NCI-H82 (cell line): ENCODE results near the gene GAGE13.
"Not testable (repeated sequence)": the region's sequence is repeated elsewhere in the genome, so short reads cannot be mapped to it uniquely, and the experiment has no call there.

Experiments
- DNase-seq: peaks from one replicate; lab custom pipeline; 2025; lab: John Stamatoyannopoulos, UW

The GAGE13 gene

GRCh38 chrX:49331841-49332240 lies 459 bp downstream of the GAGE13 start:
- not testable (repeated sequence) for DNase-seq

- DNase-seq = not testable (repeated sequence)
These were observed 10.1 kb downstream of the GAGE13 start for GRCh38 chrX:49341449-49341848.

GRCh38 chrX:49344496-49345175 lies 13.3 kb downstream of the GAGE13 start:
- DNase-seq = not testable (repeated sequence)

DNA sequence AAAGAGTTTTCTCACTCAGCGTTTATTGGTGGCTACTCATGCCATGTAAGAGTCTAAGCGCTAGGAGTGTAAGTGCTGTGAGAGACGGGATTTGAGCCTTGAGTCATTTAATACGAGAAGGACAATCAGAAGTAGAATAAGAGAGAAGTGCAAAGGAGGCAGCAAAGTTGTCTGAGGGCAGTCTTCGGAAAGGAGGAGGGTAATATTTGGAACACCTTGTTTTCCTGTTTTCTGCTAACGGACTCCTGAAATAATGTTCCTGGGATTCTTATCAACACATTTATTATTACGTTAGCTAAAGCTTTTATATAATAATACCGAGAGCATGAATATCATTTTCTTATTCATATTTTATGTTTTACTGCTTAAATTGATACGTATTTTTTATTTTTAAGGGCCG lies 14.0 kb downstream of the GAGE13 start:
- not testable (repeated sequence) for DNase-seq

DNA sequence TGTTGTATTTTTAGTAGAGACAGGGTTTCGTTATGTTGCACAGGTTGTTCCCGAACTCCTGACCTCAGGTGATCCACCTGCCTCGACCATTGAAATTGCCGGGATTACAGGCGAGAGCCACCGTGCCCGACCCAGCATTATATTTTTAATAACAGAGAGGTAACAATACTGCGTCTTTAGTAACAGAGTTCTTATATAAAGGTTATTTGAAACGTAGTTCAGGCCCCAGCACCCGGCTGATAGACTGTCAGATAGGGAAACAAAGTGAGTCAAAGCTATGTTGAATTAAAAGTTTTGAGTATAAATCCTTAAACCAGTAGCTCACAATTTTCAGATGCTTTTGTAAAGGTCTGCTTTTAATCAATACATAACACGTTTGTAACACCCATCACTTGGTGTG lies 14.8 kb downstream of the GAGE13 start:
- DNase-seq = not testable (repeated sequence)
